Neural progenitor cell (in vitro differentiated cells): ENCODE results near the gene JMJD6.

Experiments used
- EZH2phosphoT487 ChIP-seq: fragments of 200-600 bp; sonication (generic); IDR thresholded peaks from 2 replicates; pipeline ENCODE4 v1.6.1; 2017; ENCODE audit warnings: antibody characterized with exemption
- TF ChIP-seq, protein P1 (sequence below): fragments of 200-600 bp; sonication (generic); IDR thresholded peaks from 2 replicates; pipeline ENCODE4 v1.5.1; 2017; ENCODE audit warnings: antibody characterized with exemption, mild to moderate bottlenecking

DNA sequence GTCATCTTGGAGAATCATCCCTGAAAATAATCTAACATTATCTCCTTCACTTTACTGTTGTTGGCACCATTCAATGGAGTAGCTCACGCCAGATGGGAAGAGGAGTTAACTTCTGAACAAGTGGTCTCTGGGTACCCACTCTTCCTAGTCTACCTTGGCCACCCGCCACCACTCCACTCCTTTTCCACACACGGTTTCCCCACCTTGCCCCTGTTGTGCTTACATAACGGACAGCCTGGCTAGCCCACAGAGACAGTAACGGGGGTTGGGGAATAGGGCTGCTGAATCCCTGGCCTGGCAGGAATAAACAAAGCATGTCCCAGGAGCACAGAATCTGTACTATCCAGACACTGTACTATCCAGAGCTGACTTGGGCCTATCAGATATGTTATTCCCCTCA, 12.1 kb downstream of the JMJD6 start:
- TF ChIP-seq, protein P1, sequence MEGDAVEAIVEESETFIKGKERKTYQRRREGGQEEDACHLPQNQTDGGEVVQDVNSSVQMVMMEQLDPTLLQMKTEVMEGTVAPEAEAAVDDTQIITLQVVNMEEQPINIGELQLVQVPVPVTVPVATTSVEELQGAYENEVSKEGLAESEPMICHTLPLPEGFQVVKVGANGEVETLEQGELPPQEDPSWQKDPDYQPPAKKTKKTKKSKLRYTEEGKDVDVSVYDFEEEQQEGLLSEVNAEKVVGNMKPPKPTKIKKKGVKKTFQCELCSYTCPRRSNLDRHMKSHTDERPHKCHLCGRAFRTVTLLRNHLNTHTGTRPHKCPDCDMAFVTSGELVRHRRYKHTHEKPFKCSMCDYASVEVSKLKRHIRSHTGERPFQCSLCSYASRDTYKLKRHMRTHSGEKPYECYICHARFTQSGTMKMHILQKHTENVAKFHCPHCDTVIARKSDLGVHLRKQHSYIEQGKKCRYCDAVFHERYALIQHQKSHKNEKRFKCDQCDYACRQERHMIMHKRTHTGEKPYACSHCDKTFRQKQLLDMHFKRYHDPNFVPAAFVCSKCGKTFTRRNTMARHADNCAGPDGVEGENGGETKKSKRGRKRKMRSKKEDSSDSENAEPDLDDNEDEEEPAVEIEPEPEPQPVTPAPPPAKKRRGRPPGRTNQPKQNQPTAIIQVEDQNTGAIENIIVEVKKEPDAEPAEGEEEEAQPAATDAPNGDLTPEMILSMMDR: no peak
- TF ChIP-seq EZH2phosphoT487: no peak
